HG02884 (cell line): Measurements from ENCODE around the gene ADCY7.

Experiments used
- ATAC-seq: cut with Tn5 transposase; IDR thresholded peaks from one replicate; pipeline ENCODE4 v1.9.1; 2021; ENCODE audit warnings: mild to moderate bottlenecking, moderate library complexity; ENCODE audit not compliant: unreplicated experiment

ADCY7 gene

DNA sequence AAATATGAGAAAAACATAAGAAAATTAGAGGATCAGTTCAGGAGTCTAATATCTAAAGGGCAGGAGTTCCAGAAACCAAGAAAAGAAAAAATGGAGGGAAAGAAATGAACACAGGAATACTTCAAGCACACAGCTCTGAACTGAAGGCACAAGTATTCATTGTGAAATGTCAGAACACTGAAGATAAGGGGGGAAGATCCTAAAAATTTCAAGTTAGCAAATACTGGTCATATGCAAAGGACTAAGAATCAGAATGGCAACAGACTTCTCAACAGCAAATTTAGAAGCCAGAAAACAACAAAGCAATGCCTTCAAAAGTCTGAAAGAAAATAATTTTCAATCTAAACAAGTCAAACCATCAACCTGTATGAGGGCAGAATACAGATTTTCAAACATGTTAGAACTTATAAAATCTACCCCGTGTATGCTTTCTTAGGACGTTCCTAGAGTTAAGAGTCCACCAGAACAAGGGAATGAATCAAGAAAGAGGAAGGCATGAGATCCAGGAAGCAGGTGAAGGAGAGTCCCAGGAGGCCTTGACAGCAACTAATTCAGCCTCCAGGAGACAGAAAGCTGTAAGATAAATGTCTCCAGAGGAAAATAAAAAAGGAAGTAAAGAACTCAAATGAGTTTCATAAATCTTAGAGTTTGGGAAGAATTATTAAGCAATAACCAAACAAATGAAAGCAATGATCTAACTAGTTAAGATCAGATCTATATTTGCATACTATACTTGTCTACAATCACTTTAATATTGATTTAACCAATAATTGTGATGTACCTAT, 99.6 kb downstream of the ADCY7 start:
- no peak for ATAC-seq
